GM18502 (cell line): ENCODE data around the gene ZEB1.
"Not testable (repeated sequence)": the region's sequence is repeated elsewhere in the genome, so short reads cannot be mapped to it uniquely, and the experiment has no call there.

Experiments
- ATAC-seq: cut with Tn5 transposase; IDR thresholded peaks from one replicate; pipeline ENCODE4 v1.9.1; 2021; ENCODE audit warnings: mild to moderate bottlenecking; ENCODE audit not compliant: unreplicated experiment, poor library complexity

Gene ZEB1

GRCh38 chr10:31412397-31412796, 93.4 kb downstream of the ZEB1 start:
- not testable (repeated sequence) for ATAC-seq

GRCh38 chr10:31413325-31413724, 94.3 kb downstream of the ZEB1 start:
- no peak for ATAC-seq

- ATAC-seq, result no peak
Observed at GRCh38 chr10:31418481-31418880, 99.5 kb downstream of the ZEB1 start.

GRCh38 chr10:31419394-31420063, 100.5 kb downstream of the ZEB1 start:
- no peak for ATAC-seq

DNA sequence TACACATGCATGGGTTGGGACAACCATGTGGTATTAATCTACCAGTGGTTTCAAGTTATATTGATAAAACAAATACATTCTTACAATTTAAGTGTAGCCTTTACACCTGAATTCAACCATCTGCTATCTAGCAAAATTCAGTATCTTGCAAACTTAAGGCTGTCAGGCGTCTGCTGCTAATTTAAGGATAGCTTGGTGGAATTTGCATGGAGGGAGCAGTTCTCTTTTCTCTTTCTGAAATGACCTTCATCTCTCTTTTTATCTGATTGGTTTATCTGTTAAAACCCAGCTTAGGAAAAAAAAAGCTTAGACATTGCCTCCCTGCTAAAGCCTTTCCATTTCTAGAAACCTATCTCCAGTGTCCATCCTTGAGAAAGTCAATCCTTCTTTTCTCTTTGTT, 102.3 kb downstream of the ZEB1 start:
- no peak for ATAC-seq

DNA sequence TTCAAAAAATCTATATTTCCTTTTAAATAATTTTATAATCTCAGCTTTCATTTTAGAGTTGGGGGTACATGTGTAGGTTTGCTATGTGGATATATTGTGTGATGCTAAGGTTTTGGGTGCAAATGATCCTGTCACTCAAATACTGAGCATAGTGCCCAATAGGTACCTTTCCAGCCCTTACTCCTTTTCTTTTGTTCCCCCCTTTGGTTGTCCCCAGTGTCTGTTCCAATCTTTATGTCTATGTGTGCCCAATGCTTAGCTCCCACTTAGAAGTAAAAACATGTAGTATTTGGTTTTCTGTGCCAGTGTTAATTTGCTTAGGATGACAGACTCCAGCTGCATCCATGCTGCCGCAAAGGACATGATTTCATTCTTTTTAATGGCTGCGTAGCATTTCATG, 103.6 kb downstream of the ZEB1 start:
- no peak for ATAC-seq

GRCh38 chr10:31424473-31424872, 105.5 kb downstream of the ZEB1 start:
- no peak for ATAC-seq

- ATAC-seq, result no peak
Observed at GRCh38 chr10:31426401-31426800, 107.4 kb downstream of the ZEB1 start.

- ATAC-seq, result not testable (repeated sequence)
Observed at GRCh38 chr10:31427334-31427733, 108.3 kb downstream of the ZEB1 start.

GRCh38 chr10:31428499-31428898, 109.5 kb downstream of the ZEB1 start:
- ATAC-seq, result not testable (repeated sequence)

- ATAC-seq, result no peak
Observed at GRCh38 chr10:31431021-31431420, 112.0 kb downstream of the ZEB1 start.

DNA sequence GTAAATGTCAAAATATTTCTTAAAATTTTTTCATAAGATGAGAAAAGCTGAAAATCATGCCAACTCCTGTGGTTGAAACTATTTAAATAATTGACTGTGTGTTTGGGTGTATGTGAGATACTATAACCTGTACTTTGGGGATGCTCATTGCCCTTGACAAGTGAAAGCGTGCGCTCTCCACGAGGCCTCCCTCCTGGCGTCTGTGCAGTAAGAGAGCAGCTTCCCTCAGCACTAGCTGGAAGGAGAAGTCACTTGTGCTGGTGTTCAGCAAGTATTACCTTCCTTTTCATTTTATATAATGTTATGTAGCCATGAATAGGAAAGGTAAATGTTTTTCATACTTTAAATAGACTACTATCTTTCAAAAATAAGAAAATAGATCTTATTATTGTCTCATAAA, 118.9 kb downstream of the ZEB1 start:
- ATAC-seq, result no peak

- ATAC-seq, result no peak
Observed at GRCh38 chr10:31451766-31452165, 132.8 kb downstream of the ZEB1 start.

- no peak for ATAC-seq
Observed at GRCh38 chr10:31456468-31456867, 137.5 kb downstream of the ZEB1 start.

- ATAC-seq, result no peak
Observed at GRCh38 chr10:31457858-31458257, 138.8 kb downstream of the ZEB1 start.

DNA sequence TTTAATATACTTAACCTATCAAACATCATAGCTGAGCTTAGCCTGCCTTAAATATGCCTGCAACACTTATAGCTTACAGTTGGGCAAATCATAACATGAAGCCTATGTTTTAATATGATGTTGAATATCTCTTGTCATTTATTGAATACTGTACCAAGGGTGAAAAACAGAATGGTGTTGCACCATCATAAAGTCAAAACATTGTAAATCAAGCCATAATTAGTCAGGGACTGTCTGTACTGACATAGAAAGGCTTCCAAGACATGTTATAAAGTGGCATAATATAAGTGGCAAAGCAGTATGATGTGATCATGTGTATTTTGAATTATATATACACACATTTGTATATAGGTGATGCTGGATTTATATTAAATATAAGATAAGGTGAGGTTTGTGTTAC, 140.0 kb downstream of the ZEB1 start:
- no peak for ATAC-seq

GRCh38 chr10:31460242-31460641, 141.2 kb downstream of the ZEB1 start:
- ATAC-seq, result no peak

DNA sequence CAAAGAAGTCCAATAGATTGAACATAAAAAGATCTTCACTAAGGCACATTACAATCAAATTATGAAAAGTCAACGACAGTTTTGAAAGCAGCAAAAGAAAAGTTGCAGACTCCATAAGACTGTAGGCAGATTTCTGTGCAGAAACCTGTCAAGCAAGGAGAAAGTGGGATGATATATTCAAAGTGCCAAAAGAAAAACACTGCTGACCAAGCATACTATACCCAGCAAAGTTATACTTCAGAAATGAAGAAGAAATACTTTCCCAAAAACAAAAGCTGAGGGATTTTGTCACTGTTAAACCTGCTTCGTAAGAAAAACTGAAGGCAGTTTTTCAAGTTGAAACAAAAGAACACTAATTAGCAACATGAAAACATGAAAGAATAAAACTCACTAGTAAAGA, 145.5 kb downstream of the ZEB1 start:
- no peak for ATAC-seq

DNA sequence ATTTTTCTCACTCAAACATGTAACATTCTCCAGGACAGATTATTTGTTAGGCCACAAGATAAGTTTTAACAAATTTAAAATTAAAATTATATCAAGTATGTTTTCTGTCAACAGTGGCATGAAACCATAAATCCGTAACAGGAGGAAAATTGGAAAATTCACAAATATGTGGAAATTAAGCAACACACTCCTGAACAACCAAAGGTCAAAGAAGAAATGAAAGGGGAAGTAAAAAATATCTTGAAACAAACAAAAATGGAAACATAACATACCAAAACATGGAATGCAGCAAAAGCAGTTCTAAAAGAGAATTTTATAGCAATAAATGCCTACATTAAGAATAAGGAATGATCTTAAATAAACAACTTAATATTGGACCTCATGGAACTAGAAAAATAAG, 147.3 kb downstream of the ZEB1 start:
- ATAC-seq, result no peak

DNA sequence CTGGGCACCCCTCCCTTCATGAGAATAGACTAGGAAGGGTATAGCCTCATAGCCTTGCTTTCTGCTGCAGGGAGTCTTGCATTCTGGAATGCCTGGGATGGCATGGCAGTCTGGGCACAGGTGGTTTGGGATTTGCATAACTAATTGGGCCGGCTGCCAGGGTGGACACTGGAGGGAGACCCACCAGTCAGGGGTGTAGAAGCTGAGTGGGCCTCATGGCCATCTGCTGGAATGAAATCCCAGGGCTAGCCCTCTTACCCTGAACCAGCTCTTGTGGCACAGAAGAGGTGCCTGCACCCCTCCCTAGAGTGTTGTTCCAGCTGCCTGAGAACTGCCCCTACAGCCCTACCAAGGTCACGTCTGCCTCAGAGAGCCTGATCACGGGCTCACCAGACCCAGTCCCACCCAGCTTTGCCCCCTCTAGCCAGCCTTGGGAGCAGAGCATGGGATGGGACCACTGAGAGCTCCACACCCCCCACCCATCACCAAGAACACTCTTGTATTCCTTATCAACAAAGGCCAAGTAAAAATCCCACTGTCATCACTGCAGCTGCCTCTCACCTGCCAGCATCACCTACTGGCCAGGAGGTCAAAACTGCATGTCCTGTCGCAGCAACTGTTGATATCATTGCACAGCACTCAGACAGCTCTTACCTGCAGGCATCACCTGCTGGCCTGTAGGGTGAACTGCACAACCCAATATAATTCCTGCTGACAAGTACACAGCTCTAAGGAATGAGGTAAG, 148.9 kb downstream of the ZEB1 start:
- no peak for ATAC-seq

DNA sequence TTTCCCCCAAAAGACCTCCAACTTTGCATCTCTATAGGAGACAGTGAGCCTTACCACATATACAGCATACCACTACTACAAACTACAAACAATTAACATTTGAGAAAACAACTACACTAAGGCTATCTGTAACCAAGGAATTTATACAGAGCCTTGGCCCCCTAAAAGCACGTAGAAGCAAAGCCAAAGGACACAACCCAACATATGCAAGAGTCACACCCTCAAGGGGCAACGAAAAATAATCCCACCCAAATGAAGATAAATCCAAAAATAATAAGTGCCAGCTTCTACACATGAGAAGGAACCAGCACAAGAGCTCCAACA, 149.5 kb downstream of the ZEB1 start:
- ATAC-seq, result no peak

GRCh38 chr10:31475519-31475918, 156.5 kb downstream of the ZEB1 start:
- no peak for ATAC-seq
